ENCODE measurements around the gene STON1.
"Not testable (repeated sequence)": the region's sequence is repeated elsewhere in the genome, so short reads cannot be mapped to it uniquely, and the experiment has no call there.

STON1 gene

GRCh38 chr2:48583961-48584360, 54.0 kb downstream of the STON1 start:
- Mint-ChIP-seq H3K27me3 (no peaks in the 10 kb centered on the region), H3K9me3 (no peaks in the 10 kb centered on the region), H3K4me3 (no peak overlapping the region), H3K27ac (no peak overlapping the region), H3K4me1 (peaks cover 2% of the 10 kb centered on the region), H3K36me3 (no peaks in the 10 kb centered on the region)

GRCh38 chr2:48584551-48584950, 54.6 kb downstream of the STON1 start:
- Mint-ChIP-seq H3K9me3 (no peaks in the 10 kb centered on the region), H3K27ac (no peak overlapping the region), H3K4me1 (peaks cover 5% of the 10 kb centered on the region), H3K36me3 (no peaks in the 10 kb centered on the region), H3K27me3 (no peaks in the 10 kb centered on the region), H3K4me3 (no peak overlapping the region)

GRCh38 chr2:48586433-48586832, 56.5 kb downstream of the STON1 start:
- H3K27ac Mint-ChIP-seq = no peak overlapping the region
- no peaks in the 10 kb centered on the region for H3K27me3 Mint-ChIP-seq
- H3K4me1 Mint-ChIP-seq = peaks cover 5% of the 10 kb centered on the region
- H3K9me3 Mint-ChIP-seq = no peaks in the 10 kb centered on the region
- H3K4me3 Mint-ChIP-seq = no peak overlapping the region
- no peaks in the 10 kb centered on the region for H3K36me3 Mint-ChIP-seq

- Mint-ChIP-seq H3K4me1 (peaks cover 5% of the 10 kb centered on the region), H3K27ac (no peak overlapping the region), H3K27me3 (no peaks in the 10 kb centered on the region), H3K9me3 (no peaks in the 10 kb centered on the region), H3K4me3 (no peak overlapping the region), H3K36me3 (no peaks in the 10 kb centered on the region)
These were observed 57.6 kb downstream of the STON1 start for GRCh38 chr2:48587560-48587959.

GRCh38 chr2:48587961-48588360, 58.0 kb downstream of the STON1 start:
- Mint-ChIP-seq H3K9me3 (no peaks in the 10 kb centered on the region), H3K4me1 (peaks cover 5% of the 10 kb centered on the region), H3K4me3 (no peak overlapping the region), H3K27me3 (no peaks in the 10 kb centered on the region), H3K36me3 (no peaks in the 10 kb centered on the region), H3K27ac (no peak overlapping the region)

GRCh38 chr2:48588745-48589144, 58.8 kb downstream of the STON1 start:
- H3K36me3 Mint-ChIP-seq = no peaks in the 10 kb centered on the region
- H3K4me1 Mint-ChIP-seq = peaks cover 5% of the 10 kb centered on the region
- no peaks in the 10 kb centered on the region for H3K27me3 Mint-ChIP-seq
- no peak overlapping the region for H3K27ac Mint-ChIP-seq
- H3K4me3 Mint-ChIP-seq = no peak overlapping the region
- H3K9me3 Mint-ChIP-seq = no peaks in the 10 kb centered on the region

- no peaks in the 10 kb centered on the region for H3K36me3 Mint-ChIP-seq
- no peak overlapping the region for H3K27ac Mint-ChIP-seq
- peaks cover 5% of the 10 kb centered on the region for H3K4me1 Mint-ChIP-seq
- no peaks in the 10 kb centered on the region for H3K27me3 Mint-ChIP-seq
- H3K9me3 Mint-ChIP-seq = no peaks in the 10 kb centered on the region
- H3K4me3 Mint-ChIP-seq = no peak overlapping the region
These were observed 59.3 kb downstream of the STON1 start for GRCh38 chr2:48589170-48589767.

GRCh38 chr2:48590017-48590416, 60.1 kb downstream of the STON1 start:
- Mint-ChIP-seq H3K27ac (no peak overlapping the region), H3K9me3 (no peaks in the 10 kb centered on the region), H3K36me3 (no peaks in the 10 kb centered on the region), H3K27me3 (no peaks in the 10 kb centered on the region), H3K4me3 (no peak overlapping the region), H3K4me1 (peaks cover 5% of the 10 kb centered on the region)

- H3K27me3 Mint-ChIP-seq = no peaks in the 10 kb centered on the region
- no peaks in the 10 kb centered on the region for H3K9me3 Mint-ChIP-seq
- H3K4me3 Mint-ChIP-seq = no peak overlapping the region
- H3K4me1 Mint-ChIP-seq = peaks cover 5% of the 10 kb centered on the region
- no peaks in the 10 kb centered on the region for H3K36me3 Mint-ChIP-seq
- no peak overlapping the region for H3K27ac Mint-ChIP-seq
These were observed 62.1 kb downstream of the STON1 start for GRCh38 chr2:48592067-48592466.

- not testable (repeated sequence) for H3K4me3 Mint-ChIP-seq, H3K4me1 Mint-ChIP-seq, H3K27ac Mint-ChIP-seq, H3K9me3 Mint-ChIP-seq, H3K36me3 Mint-ChIP-seq, H3K27me3 Mint-ChIP-seq
These were observed 66.8 kb downstream of the STON1 start for GRCh38 chr2:48596751-48597150.

- H3K27me3 Mint-ChIP-seq = no peaks in the 10 kb centered on the region
- H3K9me3 Mint-ChIP-seq = no peaks in the 10 kb centered on the region
- no peak overlapping the region for H3K27ac Mint-ChIP-seq
- no peak overlapping the region for H3K4me3 Mint-ChIP-seq
- no peaks in the 10 kb centered on the region for H3K4me1 Mint-ChIP-seq
- no peaks in the 10 kb centered on the region for H3K36me3 Mint-ChIP-seq
These were observed 67.5 kb downstream of the STON1 start for GRCh38 chr2:48597492-48597891.

GRCh38 chr2:48600204-48600813, 70.4 kb downstream of the STON1 start:
- H3K27me3 Mint-ChIP-seq = no peaks in the 10 kb centered on the region
- no peaks in the 10 kb centered on the region for H3K4me1 Mint-ChIP-seq
- no peaks in the 10 kb centered on the region for H3K9me3 Mint-ChIP-seq
- H3K27ac Mint-ChIP-seq = no peak overlapping the region
- H3K36me3 Mint-ChIP-seq = no peaks in the 10 kb centered on the region
- H3K4me3 Mint-ChIP-seq = no peak overlapping the region

- Mint-ChIP-seq H3K4me1 (no peaks in the 10 kb centered on the region), H3K9me3 (no peaks in the 10 kb centered on the region), H3K36me3 (no peaks in the 10 kb centered on the region), H3K27me3 (no peaks in the 10 kb centered on the region), H3K4me3 (no peak overlapping the region), H3K27ac (no peak overlapping the region)
These were observed 71.0 kb downstream of the STON1 start for GRCh38 chr2:48600917-48601316.

- no peak overlapping the region for H3K27ac Mint-ChIP-seq
- no peak overlapping the region for H3K4me3 Mint-ChIP-seq
- no peaks in the 10 kb centered on the region for H3K36me3 Mint-ChIP-seq
- H3K9me3 Mint-ChIP-seq = no peaks in the 10 kb centered on the region
- no peaks in the 10 kb centered on the region for H3K4me1 Mint-ChIP-seq
- H3K27me3 Mint-ChIP-seq = no peaks in the 10 kb centered on the region
These were observed 71.4 kb downstream of the STON1 start for GRCh38 chr2:48601349-48601748.

- Mint-ChIP-seq H3K4me1 (no peaks in the 10 kb centered on the region), H3K4me3 (no peak overlapping the region), H3K36me3 (no peaks in the 10 kb centered on the region), H3K27ac (no peak overlapping the region), H3K9me3 (no peaks in the 10 kb centered on the region), H3K27me3 (peaks cover 2% of the 10 kb centered on the region)
These were observed 75.7 kb downstream of the STON1 start for GRCh38 chr2:48605482-48606175.

GRCh38 chr2:48607307-48608014, 77.5 kb downstream of the STON1 start:
- no peaks in the 10 kb centered on the region for H3K9me3 Mint-ChIP-seq
- no peaks in the 10 kb centered on the region for H3K4me1 Mint-ChIP-seq
- H3K27ac Mint-ChIP-seq = no peak overlapping the region
- H3K4me3 Mint-ChIP-seq = no peak overlapping the region
- H3K27me3 Mint-ChIP-seq = peaks cover 6% of the 10 kb centered on the region
- H3K36me3 Mint-ChIP-seq = no peaks in the 10 kb centered on the region

Measured in activated naive CD4-positive, alpha-beta T cell treated with anti-CD3 and anti-CD28 coated beads, Interleukin-2, amount 50 U/mL, for 24 hours (primary cell).